DND-41 (cell line): Measurements from ENCODE around the gene GLTP.

ENCODE experiments used
- ATAC-seq: fragments of 200-7000 bp; cut with Tn5 transposase; 3 replicates; pipeline ENCODE4 v1.9.1; 2021; ENCODE audit warnings: low read depth; ENCODE audit not compliant: insufficient read depth
- DNase-seq: peaks from one replicate; pipeline ENCODE4 v3.0.0-alpha.2; 2020
- H2AFZ ChIP-seq: 2 replicates; pipeline ENCODE4 v1.6.0; 2012; ENCODE audit warnings: low read depth, low read length
- H3K27ac ChIP-seq: 2 replicates; pipeline ENCODE4 v1.5.1; 2012; ENCODE audit warnings: low read length, inconsistent platforms
- H3K27me3 ChIP-seq: fragments of 200-600 bp; sonication (generic); 2 replicates; pipeline ENCODE4 v1.6.0; 2012; ENCODE audit warnings: low read length, mild to moderate bottlenecking, inconsistent platforms; ENCODE audit not compliant: insufficient read depth, poor library complexity
- H3K36me3 ChIP-seq: 2 replicates; pipeline ENCODE4 v1.5.1; 2012; ENCODE audit warnings: low read length, inconsistent platforms; ENCODE audit not compliant: insufficient read depth
- H3K4me1 ChIP-seq: 2 replicates; pipeline ENCODE4 v1.5.1; 2012; ENCODE audit warnings: mild to moderate bottlenecking, low read length; ENCODE audit not compliant: insufficient read depth
- H3K4me2 ChIP-seq: 2 replicates; pipeline ENCODE4 v1.6.0; 2012; ENCODE audit warnings: mild to moderate bottlenecking, moderate library complexity, low read length, inconsistent platforms; ENCODE audit not compliant: insufficient read depth
- H3K4me3 ChIP-seq, 2 experiments: fragments of 200-600 bp in 1 of 2; shearing (Covaris generic) in 1 of 2; 2 replicates each; pipeline ENCODE4 v1.5.1; 2012 to 2016; ENCODE audit warnings: inconsistent platforms in 2 of 2, low read length in 2 of 2, mild to moderate bottlenecking in 2 of 2, low read depth in 1 of 2, moderate library complexity in 1 of 2
- H3K79me2 ChIP-seq: 2 replicates; pipeline ENCODE4 v1.6.0; 2012; ENCODE audit warnings: low read length, inconsistent platforms; ENCODE audit not compliant: insufficient read depth
- H3K9ac ChIP-seq: 2 replicates; pipeline ENCODE4 v1.6.0; 2012; ENCODE audit warnings: low read depth, mild to moderate bottlenecking, inconsistent platforms, low read length, moderate library complexity
- H3K9me3 ChIP-seq: 2 replicates; pipeline ENCODE4 v1.5.1; 2012; ENCODE audit warnings: low read length, moderate library complexity, mild to moderate bottlenecking, inconsistent platforms; ENCODE audit not compliant: insufficient read depth, severe bottlenecking
- H4K20me1 ChIP-seq: 2 replicates; pipeline ENCODE4 v1.6.0; 2012; ENCODE audit warnings: low read length; ENCODE audit not compliant: insufficient read depth
- CTCF ChIP-seq: IDR thresholded peaks from 2 replicates; pipeline ENCODE4 v1.5.1; 2012; ENCODE audit warnings: borderline replicate concordance, low read length, moderate library complexity, mild to moderate bottlenecking; ENCODE audit not compliant: poor library complexity, severe bottlenecking; ENCODE audit errors: extremely low read depth
- EZH2 ChIP-seq: IDR thresholded peaks from 3 replicates; pipeline ENCODE4 v1.6.1; 2012; ENCODE audit warnings: borderline replicate concordance, low read depth, mild to moderate bottlenecking, moderate library complexity, low read length, inconsistent platforms; ENCODE audit not compliant: severe bottlenecking

Gene GLTP

GRCh38 chr12:109923481-109924245 lies 43.3 kb upstream of the GLTP start:
- Histone ChIP-seq H3K79me2 (no peaks in the 10 kb centered on the region), H3K4me3 (no peak overlapping the region), H3K27me3 (no peaks in the 10 kb centered on the region), H3K4me2 (no peak overlapping the region), H3K9me3 (no peaks in the 10 kb centered on the region), H3K9ac (no peak overlapping the region), H3K4me1 (no peaks in the 10 kb centered on the region), H2AFZ (no peak overlapping the region), H4K20me1 (no peaks in the 10 kb centered on the region; the same call in 1 of the 2 replicates), H3K36me3 (peaks cover 22% of the 10 kb centered on the region), H3K27ac (no peak overlapping the region; the same call in 1 of the 2 replicates)
- TF ChIP-seq EZH2 (no peak), CTCF (no peak)
- ATAC-seq (no peak), DNase-seq (no peak)

GRCh38 chr12:109923038-109923437 lies 42.7 kb upstream of the GLTP start:
- DNase-seq (no peak), ATAC-seq (no peak)
- no peak overlapping the region for H3K4me3 ChIP-seq
- no peaks in the 10 kb centered on the region; the same call in 1 of the 2 replicates for H4K20me1 ChIP-seq
- no peak overlapping the region for H2AFZ ChIP-seq
- H3K27me3 ChIP-seq, result no peaks in the 10 kb centered on the region
- H3K36me3 ChIP-seq, result peaks cover 25% of the 10 kb centered on the region
- H3K79me2 ChIP-seq, result no peaks in the 10 kb centered on the region
- H3K4me2 ChIP-seq, result no peak overlapping the region
- H3K9ac ChIP-seq, result no peak overlapping the region
- H3K27ac ChIP-seq, result no peak overlapping the region
- no peaks in the 10 kb centered on the region for H3K9me3 ChIP-seq
- no peaks in the 10 kb centered on the region for H3K4me1 ChIP-seq
- no peak for TF ChIP-seq CTCF
- TF ChIP-seq EZH2, result no peak

GRCh38 chr12:109921982-109922381 lies 41.6 kb upstream of the GLTP start:
- H3K27me3 ChIP-seq, result no peaks in the 10 kb centered on the region
- no peak for DNase-seq
- TF ChIP-seq EZH2 (no peak), CTCF (no peak)
- no peak for ATAC-seq
- no peaks in the 10 kb centered on the region for H3K9me3 ChIP-seq
- H3K4me2 ChIP-seq, result no peak overlapping the region
- H4K20me1 ChIP-seq, result no peaks in the 10 kb centered on the region; the same call in 1 of the 2 replicates
- no peak overlapping the region for H3K9ac ChIP-seq
- no peak overlapping the region for H3K27ac ChIP-seq
- no peaks in the 10 kb centered on the region for H3K79me2 ChIP-seq
- H2AFZ ChIP-seq, result no peak overlapping the region
- H3K4me1 ChIP-seq, result no peaks in the 10 kb centered on the region
- H3K36me3 ChIP-seq, result peaks cover 36% of the 10 kb centered on the region
- H3K4me3 ChIP-seq, result no peak overlapping the region
